OCI-LY7 (cell line): ENCODE measurements around the gene KIAA1671.

Experiments
- CTCF ChIP-seq: fragments of 200-600 bp; sonication (generic); conservative IDR thresholded peaks from 2 replicates; pipeline ENCODE4 v1.5.1; 2014; ENCODE audit warnings: mild to moderate bottlenecking, antibody characterized with exemption, low read length, moderate library complexity, mixed read lengths
- EZH2phosphoT487 ChIP-seq: fragments of 200-600 bp; sonication (generic); IDR thresholded peaks from 2 replicates; pipeline ENCODE4 v1.6.1; 2018; ENCODE audit warnings: low read depth, borderline replicate concordance, mild to moderate bottlenecking, mixed run types, antibody characterized with exemption, low read length, moderate library complexity, mixed read lengths

- TF ChIP-seq CTCF (no peak), EZH2phosphoT487 (no peak)
Observed at GRCh38 chr22:25078591-25078990, 126.1 kb downstream of the KIAA1671 start.
